Astrocyte (in vitro differentiated cells and primary cell): ENCODE measurements around the gene GPHN. TPM values are rescaled to one million over a fixed set of nuclear protein-coding genes. Genes with fewer than 3 reads are reported as not detected.
A peak's percentile ranks its signal among the peaks of the same experiment; 100 is the strongest.

Experiments
- DNase-seq: peaks from one replicate; pipeline ENCODE4 v3.0.0-alpha.2; 2010; ENCODE audit warnings: low read depth
- FAIRE-seq: peaks from 2 replicates; lab custom pipeline; 2011; peaks lifted over from hg19 to GRCh38; lab: Jason Lieb, UNC
- H2AFZ ChIP-seq: 2 replicates; pipeline ENCODE4 v1.6.0; 2012; ENCODE audit warnings: low read depth, low read length, inconsistent platforms
- H3K27ac ChIP-seq: 2 replicates; pipeline ENCODE4 v1.5.1; 2011; ENCODE audit warnings: low read depth, low read length, inconsistent platforms
- H3K27me3 ChIP-seq: 2 replicates; pipeline ENCODE4 v1.6.0; 2011; ENCODE audit warnings: low read length, inconsistent platforms; ENCODE audit not compliant: insufficient read depth
- H3K36me3 ChIP-seq: 2 replicates; pipeline ENCODE4 v1.5.1; 2011; ENCODE audit warnings: low read length, inconsistent platforms; ENCODE audit not compliant: insufficient read depth
- H3K4me1 ChIP-seq: 2 replicates; pipeline ENCODE4 v1.5.1; 2011; ENCODE audit warnings: low read length, inconsistent platforms; ENCODE audit not compliant: insufficient read depth
- H3K4me2 ChIP-seq: 2 replicates; pipeline ENCODE4 v1.6.0; 2012; ENCODE audit warnings: low read length, inconsistent platforms
- H3K4me3 ChIP-seq: 2 replicates; pipeline ENCODE4 v1.5.1; 2011; ENCODE audit warnings: low read depth, mild to moderate bottlenecking, low read length, inconsistent platforms; ENCODE audit not compliant: insufficient read depth
- H3K79me2 ChIP-seq: 2 replicates; pipeline ENCODE4 v1.6.0; 2012; ENCODE audit warnings: mild to moderate bottlenecking, low read length, inconsistent platforms; ENCODE audit not compliant: insufficient read depth
- H3K9ac ChIP-seq: 2 replicates; pipeline ENCODE4 v1.6.0; 2012; ENCODE audit warnings: mild to moderate bottlenecking, low read length, inconsistent platforms
- H3K9me3 ChIP-seq: 2 replicates; pipeline ENCODE4 v1.5.1; 2012; ENCODE audit warnings: low read depth, mild to moderate bottlenecking, low read length, inconsistent platforms; ENCODE audit not compliant: insufficient read depth
- H4K20me1 ChIP-seq: 2 replicates; pipeline ENCODE4 v1.6.0; 2012; ENCODE audit warnings: low read length, inconsistent platforms; ENCODE audit not compliant: insufficient read depth
- H3K27ac Mint-ChIP-seq: one replicate; pipeline ENCODE4 v1.8.0; 2021; ENCODE audit warnings: mild to moderate bottlenecking, mixed read lengths; ENCODE audit not compliant: unreplicated experiment
- H3K27me3 Mint-ChIP-seq: one replicate; pipeline ENCODE4 v1.8.0; 2021; ENCODE audit warnings: low read depth, mixed read lengths; ENCODE audit not compliant: unreplicated experiment
- H3K36me3 Mint-ChIP-seq: one replicate; pipeline ENCODE4 v1.8.0; 2021; ENCODE audit warnings: low read depth, mixed read lengths; ENCODE audit not compliant: unreplicated experiment
- H3K4me1 Mint-ChIP-seq: one replicate; pipeline ENCODE4 v1.8.0; 2021; ENCODE audit warnings: low read depth, mixed read lengths; ENCODE audit not compliant: unreplicated experiment
- H3K4me3 Mint-ChIP-seq: one replicate; pipeline ENCODE4 v1.8.0; 2021; ENCODE audit warnings: mild to moderate bottlenecking, moderate library complexity, mixed read lengths; ENCODE audit not compliant: unreplicated experiment
- H3K9me3 Mint-ChIP-seq: one replicate; pipeline ENCODE4 v1.8.0; 2021; ENCODE audit warnings: mild to moderate bottlenecking, mixed read lengths; ENCODE audit not compliant: unreplicated experiment
- EZH2 ChIP-seq: IDR thresholded peaks from 2 replicates; pipeline ENCODE4 v1.6.1; 2012; ENCODE audit warnings: mild to moderate bottlenecking, low read length, inconsistent platforms; ENCODE audit not compliant: insufficient read depth
- total RNA-seq: library from RNA; stranded (reverse); gene quantifications from 2 replicates; pipeline ENCODE4 v1.2.1, GENCODE V29; 2021
- TF ChIP-seq, protein P1 (sequence below): IDR thresholded peaks from 2 replicates; pipeline ENCODE4 v1.5.1; 2011; ENCODE audit warnings: low read depth, mild to moderate bottlenecking, inconsistent platforms, low read length, moderate library complexity; ENCODE audit not compliant: insufficient read depth

Gene GPHN
- total RNA-seq, 1 donor from 2014 or later: 6.9 TPM

DNA sequence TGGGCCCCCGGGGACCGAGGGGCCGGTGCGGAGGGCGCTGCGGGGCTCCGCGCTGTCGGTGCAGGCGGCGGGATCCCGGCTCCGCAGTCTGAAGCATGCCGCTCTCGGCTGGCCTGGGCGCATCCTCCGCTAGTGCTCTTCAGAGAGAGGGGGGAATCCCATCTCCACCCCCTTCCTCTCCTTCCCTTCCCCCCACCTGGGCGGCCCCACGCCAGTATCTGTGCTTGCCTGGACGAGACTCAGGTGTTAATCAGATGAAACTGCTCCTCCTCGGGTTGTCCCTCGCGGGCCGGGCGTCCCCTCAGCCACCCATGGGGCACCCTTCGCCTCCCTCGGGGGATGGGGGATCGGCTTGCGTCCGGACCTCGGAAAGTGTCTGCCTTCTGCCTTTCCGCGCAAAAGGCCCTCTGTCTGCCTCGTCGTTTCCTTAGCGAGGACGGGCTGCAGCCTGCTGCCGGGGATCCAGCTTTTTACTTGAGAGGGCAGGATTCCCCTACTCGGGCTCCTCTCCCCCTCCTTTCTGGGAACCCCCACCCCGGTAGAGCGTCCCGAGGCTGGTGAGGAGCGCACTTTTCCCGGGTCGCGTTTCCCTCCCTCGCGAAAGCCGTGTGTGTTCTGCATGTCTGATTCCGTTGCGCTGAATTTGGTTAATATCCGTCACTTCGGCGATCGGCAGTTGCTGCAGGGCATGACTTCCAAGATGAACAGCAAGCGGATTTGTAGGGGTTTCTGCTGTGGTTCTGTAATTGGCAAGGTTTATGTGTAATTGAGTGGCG is 1.1 kb downstream of the GPHN start:
- peaks cover 37% of the 10 kb centered on the region for H3K79me2 ChIP-seq
- peak overlapping the region; percentile 81 for H3K9ac ChIP-seq
- H3K4me3 ChIP-seq: peak overlapping the region; percentile 94
- H3K36me3 ChIP-seq: no peaks in the 10 kb centered on the region
- Mint-ChIP-seq H3K4me3 (peak overlapping the region; percentile 87), H3K4me1 (peaks cover 3% of the 10 kb centered on the region), H3K27me3 (peaks cover 4% of the 10 kb centered on the region), H3K9me3 (no peaks in the 10 kb centered on the region), H3K36me3 (no peaks in the 10 kb centered on the region), H3K27ac (peak overlapping the region; percentile 44)
- TF ChIP-seq, protein P1, sequence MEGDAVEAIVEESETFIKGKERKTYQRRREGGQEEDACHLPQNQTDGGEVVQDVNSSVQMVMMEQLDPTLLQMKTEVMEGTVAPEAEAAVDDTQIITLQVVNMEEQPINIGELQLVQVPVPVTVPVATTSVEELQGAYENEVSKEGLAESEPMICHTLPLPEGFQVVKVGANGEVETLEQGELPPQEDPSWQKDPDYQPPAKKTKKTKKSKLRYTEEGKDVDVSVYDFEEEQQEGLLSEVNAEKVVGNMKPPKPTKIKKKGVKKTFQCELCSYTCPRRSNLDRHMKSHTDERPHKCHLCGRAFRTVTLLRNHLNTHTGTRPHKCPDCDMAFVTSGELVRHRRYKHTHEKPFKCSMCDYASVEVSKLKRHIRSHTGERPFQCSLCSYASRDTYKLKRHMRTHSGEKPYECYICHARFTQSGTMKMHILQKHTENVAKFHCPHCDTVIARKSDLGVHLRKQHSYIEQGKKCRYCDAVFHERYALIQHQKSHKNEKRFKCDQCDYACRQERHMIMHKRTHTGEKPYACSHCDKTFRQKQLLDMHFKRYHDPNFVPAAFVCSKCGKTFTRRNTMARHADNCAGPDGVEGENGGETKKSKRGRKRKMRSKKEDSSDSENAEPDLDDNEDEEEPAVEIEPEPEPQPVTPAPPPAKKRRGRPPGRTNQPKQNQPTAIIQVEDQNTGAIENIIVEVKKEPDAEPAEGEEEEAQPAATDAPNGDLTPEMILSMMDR: no peak
- TF ChIP-seq EZH2: no peak
- H3K4me1 ChIP-seq: peaks cover 2% of the 10 kb centered on the region
- peak overlapping the region; percentile 57 for H3K27ac ChIP-seq
- DNase-seq (peak; percentile 14), FAIRE-seq (no peak)
- no peaks in the 10 kb centered on the region for H3K27me3 ChIP-seq
- peak overlapping the region; percentile 97 for H2AFZ ChIP-seq
- H4K20me1 ChIP-seq: peaks cover 34% of the 10 kb centered on the region
- H3K4me2 ChIP-seq: peak overlapping the region; percentile 91
- no peaks in the 10 kb centered on the region for H3K9me3 ChIP-seq

DNA sequence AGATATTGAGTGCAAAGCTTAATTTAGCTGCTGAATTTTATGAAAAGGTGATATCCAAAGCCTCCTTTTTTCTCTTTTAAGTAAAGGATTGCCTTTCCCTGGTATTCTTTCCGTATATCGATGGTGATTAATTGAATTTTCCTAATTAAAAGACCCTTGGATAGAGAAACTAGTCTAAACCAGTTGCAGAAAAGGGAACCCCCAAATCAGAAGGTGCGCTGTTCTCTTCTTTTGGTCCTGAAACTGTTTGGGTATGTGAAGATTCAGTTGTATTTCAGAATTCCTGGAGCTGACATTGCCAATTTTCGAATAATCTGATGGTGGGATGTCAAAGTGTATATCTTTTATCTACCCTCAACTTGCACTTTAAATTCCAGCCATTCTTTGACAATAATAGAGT is 1.9 kb downstream of the GPHN start:
- DNase-seq (no peak), FAIRE-seq (no peak)
- Histone ChIP-seq H3K9me3 (no peaks in the 10 kb centered on the region), H3K79me2 (peaks cover 37% of the 10 kb centered on the region), H3K27me3 (no peaks in the 10 kb centered on the region), H3K4me3 (peak overlapping the region; percentile 94), H4K20me1 (peaks cover 37% of the 10 kb centered on the region), H3K4me1 (peaks cover 2% of the 10 kb centered on the region), H3K9ac (no peak overlapping the region), H2AFZ (no peak overlapping the region), H3K4me2 (peak overlapping the region; percentile 91), H3K27ac (no peak overlapping the region), H3K36me3 (no peaks in the 10 kb centered on the region)
- Mint-ChIP-seq H3K27me3 (peaks cover 4% of the 10 kb centered on the region), H3K36me3 (no peaks in the 10 kb centered on the region), H3K4me3 (peak overlapping the region; percentile 87), H3K9me3 (no peaks in the 10 kb centered on the region), H3K4me1 (peaks cover 3% of the 10 kb centered on the region), H3K27ac (no peak overlapping the region)
- TF ChIP-seq EZH2: no peak
- TF ChIP-seq, protein P1: no peak

DNA sequence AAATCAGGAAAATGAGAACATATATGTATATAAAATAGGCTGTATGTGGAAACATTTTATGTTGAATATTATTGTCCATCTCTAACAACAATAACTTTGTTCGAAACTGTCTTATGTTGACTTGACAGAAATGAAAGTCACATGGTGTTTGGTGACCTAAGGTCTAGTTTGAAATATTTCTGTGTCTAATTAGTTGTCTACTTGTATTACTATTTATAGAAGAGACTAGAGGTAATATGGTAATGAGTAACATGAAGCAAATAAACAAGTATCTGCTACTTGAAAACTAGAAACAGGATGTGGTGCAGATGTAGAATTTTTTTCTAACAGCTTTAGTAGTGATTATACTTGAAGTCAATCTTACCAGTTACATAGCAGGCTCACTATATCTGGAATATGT is 3.9 kb downstream of the GPHN start:
- H3K9me3 Mint-ChIP-seq: no peaks in the 10 kb centered on the region
- H3K27me3 ChIP-seq: no peaks in the 10 kb centered on the region
- no peaks in the 10 kb centered on the region for H3K36me3 ChIP-seq
- no peak overlapping the region for H2AFZ ChIP-seq
- H3K36me3 Mint-ChIP-seq: no peaks in the 10 kb centered on the region
- no peaks in the 10 kb centered on the region for H3K9me3 ChIP-seq
- H3K79me2 ChIP-seq: peaks cover 37% of the 10 kb centered on the region
- peaks cover 4% of the 10 kb centered on the region for H3K27me3 Mint-ChIP-seq
- no peak for FAIRE-seq
- no peak overlapping the region for H3K27ac Mint-ChIP-seq
- no peak for TF ChIP-seq EZH2
- TF ChIP-seq, protein P1: no peak
- H3K4me3 ChIP-seq: no peak overlapping the region
- no peak overlapping the region for H3K9ac ChIP-seq
- H4K20me1 ChIP-seq: peaks cover 39% of the 10 kb centered on the region
- no peak overlapping the region for H3K4me3 Mint-ChIP-seq
- H3K27ac ChIP-seq: no peak overlapping the region
- peaks cover 2% of the 10 kb centered on the region for H3K4me1 ChIP-seq
- DNase-seq: no peak
- H3K4me2 ChIP-seq: no peak overlapping the region
- peaks cover 3% of the 10 kb centered on the region for H3K4me1 Mint-ChIP-seq
